Measurements from ENCODE around the gene PRR13.

PRR13 gene

GRCh38 chr12:53481939-53482586, 40.5 kb downstream of the PRR13 start:
- no peaks in the 10 kb centered on the region for H3K27me3 ChIP-seq
- no peaks in the 10 kb centered on the region for H3K4me1 ChIP-seq
- no peak overlapping the region for H3K4me3 ChIP-seq (ENCODE audit: low read depth, low read length)
- peak; percentile 42 for TF ChIP-seq CTCF (IDR thresholded peaks at IDR 0.05; ENCODE audit: low read depth, low read length)
- H3K9me3 ChIP-seq = no peaks in the 10 kb centered on the region
- DNase-seq = no peak
- H3K36me3 ChIP-seq = peaks cover 91% of the 10 kb centered on the region

- no peak for DNase-seq
- Histone ChIP-seq H3K9me3 (no peaks in the 10 kb centered on the region), H3K4me3 (ENCODE audit: low read depth, low read length) (no peak overlapping the region), H3K36me3 (peaks cover 90% of the 10 kb centered on the region), H3K27me3 (no peaks in the 10 kb centered on the region), H3K4me1 (no peaks in the 10 kb centered on the region)
- TF ChIP-seq CTCF (IDR thresholded peaks at IDR 0.05; ENCODE audit: low read depth, low read length) = no peak
Measured at GRCh38 chr12:53482626-53483168, 41.2 kb downstream of the PRR13 start.

GRCh38 chr12:53483225-53483978, 41.9 kb downstream of the PRR13 start:
- Histone ChIP-seq H3K4me1 (no peaks in the 10 kb centered on the region), H3K4me3 (ENCODE audit: low read depth, low read length) (no peak overlapping the region), H3K27me3 (no peaks in the 10 kb centered on the region), H3K9me3 (no peaks in the 10 kb centered on the region), H3K36me3 (peaks cover 87% of the 10 kb centered on the region)
- no peak for TF ChIP-seq CTCF (IDR thresholded peaks at IDR 0.05; ENCODE audit: low read depth, low read length)
- DNase-seq = no peak

- TF ChIP-seq CTCF (IDR thresholded peaks at IDR 0.05; ENCODE audit: low read depth, low read length) = no peak
- no peak for DNase-seq
- no peaks in the 10 kb centered on the region for H3K4me1 ChIP-seq
- peaks cover 81% of the 10 kb centered on the region for H3K36me3 ChIP-seq
- no peaks in the 10 kb centered on the region for H3K27me3 ChIP-seq
- no peaks in the 10 kb centered on the region for H3K9me3 ChIP-seq
- no peak overlapping the region for H3K4me3 ChIP-seq (ENCODE audit: low read depth, low read length)
Measured at GRCh38 chr12:53483979-53484377, 42.4 kb downstream of the PRR13 start.

GRCh38 chr12:53484686-53485575, 43.4 kb downstream of the PRR13 start:
- no peaks in the 10 kb centered on the region for H3K4me1 ChIP-seq
- no peaks in the 10 kb centered on the region for H3K27me3 ChIP-seq
- H3K9me3 ChIP-seq = no peaks in the 10 kb centered on the region
- no peak for DNase-seq
- no peak overlapping the region for H3K4me3 ChIP-seq (ENCODE audit: low read depth, low read length)
- no peak for TF ChIP-seq CTCF (IDR thresholded peaks at IDR 0.05; ENCODE audit: low read depth, low read length)
- H3K36me3 ChIP-seq = peaks cover 74% of the 10 kb centered on the region

All from BE2C (cell line).